Suprapubic skin (tissue), 4 donors: ENCODE data around the gene RAB27A. TPM values are rescaled to one million over a fixed set of nuclear protein-coding genes. Genes with fewer than 3 reads are reported as not detected.

Source experiments
- DNase-seq, 2 donors: peaks; one replicate each; pipeline ENCODE4 v3.0.0-alpha.2; 2019; ENCODE audit warnings: low spot score in 2 of 2
- H3K27ac ChIP-seq: fragments of 200-600 bp; sonication (generic); one replicate; pipeline ENCODE4 v1.5.1; 2019
- H3K27me3 ChIP-seq: fragments of 200-600 bp; sonication (generic); one replicate; pipeline ENCODE4 v1.5.1; 2019
- H3K36me3 ChIP-seq: fragments of 200-600 bp; sonication (generic); one replicate; pipeline ENCODE4 v1.5.1; 2019
- H3K4me1 ChIP-seq: fragments of 200-600 bp; sonication (generic); one replicate; pipeline ENCODE4 v1.5.1; 2019
- H3K4me3 ChIP-seq: fragments of 200-600 bp; sonication (generic); one replicate; pipeline ENCODE4 v1.5.1; 2019; ENCODE audit warnings: mild to moderate bottlenecking
- H3K9me3 ChIP-seq: fragments of 200-600 bp; sonication (generic); one replicate; pipeline ENCODE4 v1.5.1; 2019
- CTCF ChIP-seq, 2 donors: fragments of 200-600 bp in 1 of 2; fragments of 450-650 bp in 1 of 2; sonication (generic) in 1 of 2; IDR thresholded peaks; one replicate each; pipeline ENCODE4 v1.5.1; 2016 to 2019; ENCODE audit warnings: antibody characterized with exemption in 2 of 2, mild to moderate bottlenecking in 1 of 2, moderate library complexity in 1 of 2
- EP300 ChIP-seq: sonication (generic); formaldehyde crosslinking; IDR thresholded peaks from one replicate; pipeline ENCODE4 v1.6.1; 2017; ENCODE audit warnings: antibody characterized with exemption
- POLR2A ChIP-seq, 2 donors: fragments of 450-650 bp; IDR thresholded peaks; one replicate each; pipeline ENCODE4 v1.6.1; 2017; ENCODE audit warnings: antibody characterized with exemption in 2 of 2, mild to moderate bottlenecking in 2 of 2, moderate library complexity in 2 of 2
- POLR2AphosphoS5 ChIP-seq, 3 donors: sonication (generic); formaldehyde crosslinking; IDR thresholded peaks; one replicate each; pipeline ENCODE4 v1.6.1; 2017; ENCODE audit warnings: antibody characterized with exemption in 3 of 3
- WGBS: methylation state at CpG from one replicate; pipeline ENCODE4 v1.1.5; 2018; 5-methylcytosine and 5-hydroxymethylcytosine counted together
- total RNA-seq, 4 donors: library from RNA; depleted of rRNA; stranded (reverse); fragments of >200 nt; gene quantifications; one replicate each; pipeline ENCODE4 v1.1.0, GENCODE V29; 2016

The RAB27A gene
- total RNA-seq, 4 donors from 2014 or later, result 7.8 to 16.1 (median 9.2) TPM

GRCh38 chr15:55279746-55280351, 9.8 kb downstream of the RAB27A start:
- Histone ChIP-seq H3K4me1 (peaks cover 10% of the 10 kb centered on the region), H3K9me3 (no peaks in the 10 kb centered on the region), H3K4me3 (no peak overlapping the region), H3K27me3 (no peaks in the 10 kb centered on the region), H3K27ac (no peak overlapping the region), H3K36me3 (no peaks in the 10 kb centered on the region)
- TF ChIP-seq CTCF (IDR thresholded peaks at IDR 0.05) (no peak), POLR2AphosphoS5 (IDR thresholded peaks at IDR 0.05) (no peak), EP300 (no peak), POLR2A (IDR thresholded peaks at IDR 0.05) (no peak)
- WGBS, result 56% methylated on average over 4 of the region's 4 CpGs
- DNase-seq, result no peak

- H3K4me3 ChIP-seq, result no peak overlapping the region
- H3K9me3 ChIP-seq, result no peaks in the 10 kb centered on the region
- H3K27me3 ChIP-seq, result no peaks in the 10 kb centered on the region
- TF ChIP-seq POLR2AphosphoS5 (IDR thresholded peaks at IDR 0.05) (no peak), CTCF (IDR thresholded peaks at IDR 0.05) (no peak), EP300 (no peak)
- WGBS, result 91% methylated on average over 2 of the region's 2 CpGs
- no peak for DNase-seq
- no peak overlapping the region for H3K27ac ChIP-seq
- no peaks in the 10 kb centered on the region for H3K36me3 ChIP-seq
- H3K4me1 ChIP-seq, result peaks cover 10% of the 10 kb centered on the region
Measured at GRCh38 chr15:55279100-55279745, 10.4 kb downstream of the RAB27A start.

GRCh38 chr15:55277715-55278114, 11.9 kb downstream of the RAB27A start:
- Histone ChIP-seq H3K4me1 (peaks cover 10% of the 10 kb centered on the region), H3K4me3 (no peak overlapping the region), H3K9me3 (no peaks in the 10 kb centered on the region), H3K36me3 (no peaks in the 10 kb centered on the region), H3K27ac (no peak overlapping the region), H3K27me3 (no peaks in the 10 kb centered on the region)
- TF ChIP-seq EP300 (no peak), POLR2AphosphoS5 (IDR thresholded peaks at IDR 0.05) (no peak), POLR2A (IDR thresholded peaks at IDR 0.05) (no peak), CTCF (IDR thresholded peaks at IDR 0.05) (no peak)
- no peak for DNase-seq
- 75% methylated on average over 2 of the region's 2 CpGs for WGBS

DNA sequence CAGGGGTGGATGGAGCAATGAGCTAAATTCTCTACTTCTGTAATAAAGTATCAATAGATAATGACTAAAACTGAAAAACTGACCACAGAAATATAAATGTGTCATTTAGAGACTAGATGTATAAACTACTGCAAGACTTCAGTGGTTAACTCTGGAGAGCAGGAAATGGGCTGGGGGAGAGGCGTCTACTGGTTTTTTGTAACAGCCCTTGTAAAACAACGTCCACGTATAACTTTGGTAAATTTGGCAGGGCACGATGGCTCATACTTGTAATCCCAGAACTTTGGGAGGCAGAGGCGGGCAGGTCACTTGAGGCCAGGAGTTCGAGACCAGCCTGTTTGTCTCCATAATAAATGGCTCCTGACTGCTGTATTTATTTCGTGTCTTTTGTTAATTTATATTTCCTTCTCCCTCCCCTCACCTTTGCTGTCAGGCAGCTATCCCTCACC, 12.5 kb downstream of the RAB27A start:
- DNase-seq, result no peak
- Histone ChIP-seq H3K9me3 (no peaks in the 10 kb centered on the region), H3K36me3 (no peaks in the 10 kb centered on the region), H3K4me1 (peaks cover 5% of the 10 kb centered on the region), H3K27ac (no peak overlapping the region), H3K4me3 (no peak overlapping the region), H3K27me3 (no peaks in the 10 kb centered on the region)
- no peak for TF ChIP-seq POLR2A (IDR thresholded peaks at IDR 0.05)
- no peak for TF ChIP-seq POLR2AphosphoS5 (IDR thresholded peaks at IDR 0.05)
- no peak for TF ChIP-seq CTCF (IDR thresholded peaks at IDR 0.05)
- no peak for TF ChIP-seq EP300
- 52% methylated on average over 7 of the region's 7 CpGs for WGBS

- Histone ChIP-seq H3K27ac (no peak overlapping the region), H3K27me3 (no peaks in the 10 kb centered on the region), H3K36me3 (no peaks in the 10 kb centered on the region), H3K9me3 (no peaks in the 10 kb centered on the region), H3K4me3 (no peak overlapping the region), H3K4me1 (peaks cover 4% of the 10 kb centered on the region)
- WGBS, result 94% methylated on average over 5 of the region's 5 CpGs
- no peak for DNase-seq
- TF ChIP-seq POLR2A (IDR thresholded peaks at IDR 0.05) (no peak), EP300 (no peak), CTCF (IDR thresholded peaks at IDR 0.05) (no peak), POLR2AphosphoS5 (IDR thresholded peaks at IDR 0.05) (no peak)
Measured at GRCh38 chr15:55276324-55276723, 13.3 kb downstream of the RAB27A start.
